Stimulated activated CD4-positive, alpha-beta T cell treated with anti-CD3 and anti-CD28 coated beads, Interleukin-4, amount 100 ng/mL, for 1 hour (primary cell): ENCODE results near the gene SMURF1.
"Not testable (repeated sequence)": the region's sequence is repeated elsewhere in the genome, so short reads cannot be mapped to it uniquely, and the experiment has no call there.

Experiments
- DNase-seq: peaks from one replicate; pipeline ENCODE4 v3.0.0-alpha.2; 2020

SMURF1 gene

GRCh38 chr7:99143853-99144672 lies at the start of gene SMURF1:
Gene SMURF1, minus strand, starts transcription at chr7:99144108. Its CDS starts 328 bp downstream, at chr7:99143780.
- peak; percentile 75 for DNase-seq

GRCh38 chr7:99191869-99192596 lies 48.1 kb upstream of the SMURF1 start:
- DNase-seq, result no peak

- DNase-seq, result no peak
These were observed 46.6 kb upstream of the SMURF1 start for GRCh38 chr7:99190359-99191009.

GRCh38 chr7:99189222-99189621 lies 45.3 kb upstream of the SMURF1 start:
- DNase-seq, result no peak

- DNase-seq, result no peak
These were observed 44.3 kb upstream of the SMURF1 start for GRCh38 chr7:99188221-99188620.

- no peak for DNase-seq
These were observed 40.8 kb upstream of the SMURF1 start for GRCh38 chr7:99184532-99185218.

- no peak for DNase-seq
These were observed 36.3 kb upstream of the SMURF1 start for GRCh38 chr7:99180067-99180650.

GRCh38 chr7:99177165-99177564 lies 33.3 kb upstream of the SMURF1 start:
- DNase-seq, result no peak

- DNase-seq, result no peak
These were observed 29.9 kb upstream of the SMURF1 start for GRCh38 chr7:99173787-99174186.

GRCh38 chr7:99171731-99172130 lies 27.8 kb upstream of the SMURF1 start:
- DNase-seq, result no peak

- no peak for DNase-seq
These were observed 26.8 kb upstream of the SMURF1 start for GRCh38 chr7:99170730-99171074.

- DNase-seq, result no peak
These were observed 26.3 kb upstream of the SMURF1 start for GRCh38 chr7:99170065-99170729.

- DNase-seq, result no peak
These were observed 23.2 kb upstream of the SMURF1 start for GRCh38 chr7:99167072-99167471.

GRCh38 chr7:99165816-99166215 lies 21.9 kb upstream of the SMURF1 start:
- no peak for DNase-seq

GRCh38 chr7:99163669-99164068 lies 19.8 kb upstream of the SMURF1 start:
- DNase-seq, result not testable (repeated sequence)

- DNase-seq, result no peak
These were observed 12.7 kb upstream of the SMURF1 start for GRCh38 chr7:99156649-99157048.

- DNase-seq, result no peak
These were observed 11.3 kb upstream of the SMURF1 start for GRCh38 chr7:99155211-99155610.

GRCh38 chr7:99146979-99147378 lies 3.1 kb upstream of the SMURF1 start:
- no peak for DNase-seq

GRCh38 chr7:99143521-99143852 lies 421 bp downstream of the SMURF1 start:
- DNase-seq, result no peak

- peak; percentile 85 for DNase-seq
These were observed 984 bp downstream of the SMURF1 start for GRCh38 chr7:99142727-99143520.
